Measurements from ENCODE around the gene TLR7.
A peak's percentile ranks its signal among the peaks of the same experiment; 100 is the strongest.

The TLR7 gene

GRCh38 chrX:12891171-12891570 lies 24.3 kb downstream of the TLR7 start:
- no peak for DNase-seq (ENCODE audit: low spot score)

GRCh38 chrX:12891915-12892506 lies 25.1 kb downstream of the TLR7 start:
- DNase-seq (ENCODE audit: low spot score), result no peak

GRCh38 chrX:12892716-12893115 lies 25.8 kb downstream of the TLR7 start:
- no peak for DNase-seq (ENCODE audit: low spot score)

- DNase-seq (ENCODE audit: low spot score), result peak; percentile 28
Observed at GRCh38 chrX:12894074-12895030, 27.5 kb downstream of the TLR7 start.

- no peak for DNase-seq (ENCODE audit: low spot score)
Observed at GRCh38 chrX:12895866-12896265, 29.0 kb downstream of the TLR7 start.

GRCh38 chrX:12896935-12897334 lies 30.1 kb downstream of the TLR7 start:
- DNase-seq (ENCODE audit: low spot score), result no peak

GRCh38 chrX:12898073-12898472 lies 31.2 kb downstream of the TLR7 start:
- DNase-seq (ENCODE audit: low spot score), result no peak

- DNase-seq (ENCODE audit: low spot score), result no peak
Observed at GRCh38 chrX:12899506-12899905, 32.6 kb downstream of the TLR7 start.

GRCh38 chrX:12901486-12901885 lies 34.6 kb downstream of the TLR7 start:
- peak; percentile 74 for DNase-seq (ENCODE audit: low spot score)

GRCh38 chrX:12903646-12904045 lies 36.8 kb downstream of the TLR7 start:
- peak; percentile 24 for DNase-seq (ENCODE audit: low spot score)

- no peak for DNase-seq (ENCODE audit: low spot score)
Observed at GRCh38 chrX:12906046-12906761, 39.3 kb downstream of the TLR7 start, which contains the start of gene TLR8. TLR8 (plus strand) TSS chrX:12906620; CDS start chrX:12906707, 87 bp downstream.

GRCh38 chrX:12910423-12911121 lies 43.7 kb downstream of the TLR7 start:
- DNase-seq (ENCODE audit: low spot score), result no peak

- no peak for DNase-seq (ENCODE audit: low spot score)
Observed at GRCh38 chrX:12911122-12911470, 44.2 kb downstream of the TLR7 start.

- no peak for DNase-seq (ENCODE audit: low spot score)
Observed at GRCh38 chrX:12912791-12913482, 46.1 kb downstream of the TLR7 start.

- no peak for DNase-seq (ENCODE audit: low spot score)
Observed at GRCh38 chrX:12917753-12918152, 50.9 kb downstream of the TLR7 start.

- DNase-seq (ENCODE audit: low spot score), result no peak
Observed at GRCh38 chrX:12919051-12919450, 52.2 kb downstream of the TLR7 start.

GRCh38 chrX:12919620-12920019 lies 52.7 kb downstream of the TLR7 start:
- no peak for DNase-seq (ENCODE audit: low spot score)

- no peak for DNase-seq (ENCODE audit: low spot score)
Observed at GRCh38 chrX:12920990-12921389, 54.1 kb downstream of the TLR7 start.

GRCh38 chrX:12921886-12922598 lies 55.2 kb downstream of the TLR7 start:
- no peak for DNase-seq (ENCODE audit: low spot score)

GRCh38 chrX:12922599-12922919 lies 55.7 kb downstream of the TLR7 start:
- no peak for DNase-seq (ENCODE audit: low spot score)

GRCh38 chrX:12929701-12930100 lies 62.8 kb downstream of the TLR7 start:
- no peak for DNase-seq (ENCODE audit: low spot score)

Measured in AG08395 (cell line).